A549 (cell line): ENCODE measurements around the gene ATP6V0A1. TPM values are rescaled to one million over a fixed set of nuclear protein-coding genes. Genes with fewer than 3 reads are reported as not detected.

Experiments used
- ATAC-seq, 2 experiments: fragments of 200-7000 bp in 1 of 2; fragments of >200 bp in 1 of 2; cut with Nextera tagmentation in 1 of 2; cut with Tn5 transposase in 1 of 2; 3 replicates each; pipeline versions ENCODE4 v1.8.0 to v1.9.1; 2018 to 2020; ENCODE audit warnings: mild to moderate bottlenecking in 1 of 2, moderate library complexity in 1 of 2
- CTCF ChIA-PET: fragments of 300-600 bp; sonication (Branson Sonifier 250); formaldehyde crosslinking; extraction: SDS; loops from one replicate; lab custom pipeline; 2021; ENCODE audit warnings: antibody characterized with exemption, inconsistent platforms; lab: Yijun Ruan, JAX
- POLR2A ChIA-PET: fragments of 350-600 bp; formaldehyde crosslinking; extraction: SDS; loops from one replicate; lab custom pipeline; 2021; ENCODE audit warnings: antibody characterized with exemption, inconsistent platforms; lab: Yijun Ruan, JAX
- DNase-seq, 2 experiments: peaks; one replicate each; pipeline versions ENCODE4 v3.0.0 to v3.0.0-alpha.2; 2011 to 2016; ENCODE audit warnings: low read depth in 1 of 2, low spot score in 1 of 2
- FAIRE-seq: peaks from 2 replicates; lab custom pipeline; 2011; peaks lifted over from hg19 to GRCh38; lab: Jason Lieb, UNC
- H3K27ac ChIP-seq, 2 experiments: fragments of >200 bp; sonication (Bioruptor Twin); formaldehyde crosslinking; 3 replicates each; pipeline ENCODE4 v1.5.1; 2016 to 2017
- H3K4me1 ChIP-seq: fragments of >200 bp; sonication (Bioruptor Twin); formaldehyde crosslinking; 3 replicates; pipeline ENCODE4 v1.6.1; 2016
- H3K4me2 ChIP-seq: fragments of >200 bp; sonication (Bioruptor Twin); formaldehyde crosslinking; 3 replicates; pipeline ENCODE4 v1.6.1; 2016
- H3K4me3 ChIP-seq: fragments of >200 bp; sonication (Bioruptor Twin); formaldehyde crosslinking; 3 replicates; pipeline ENCODE4 v1.5.1; 2016
- H3K9me3 ChIP-seq: fragments of >200 bp; sonication (Bioruptor Twin); formaldehyde crosslinking; 3 replicates; pipeline ENCODE4 v1.6.1; 2016
- ATOH8 ChIP-seq: fragments of 250-450 bp; sonication (Bioruptor Pico); IDR thresholded peaks from 2 replicates; pipeline ENCODE4 v1.5.0; 2020; ENCODE audit warnings: low read depth, mild to moderate bottlenecking, moderate library complexity
- BHLHE40 ChIP-seq: IDR thresholded peaks from 2 replicates; pipeline ENCODE4 v1.6.1; 2012; ENCODE audit warnings: low read depth, low read length, inconsistent platforms
- CHD4 ChIP-seq: fragments of 200-600 bp; sonication (generic); IDR thresholded peaks from 2 replicates; pipeline ENCODE4 v1.6.1; 2016; ENCODE audit warnings: antibody characterized with exemption, mild to moderate bottlenecking, borderline replicate concordance
- EHMT2 ChIP-seq: fragments of 200-600 bp; sonication (generic); IDR thresholded peaks from 2 replicates; pipeline ENCODE4 v1.6.1; 2016; ENCODE audit warnings: antibody characterized with exemption, low read depth, mild to moderate bottlenecking, moderate library complexity
- ELK1 ChIP-seq: fragments of 150-350 bp; IDR thresholded peaks from 2 replicates; pipeline ENCODE4 v1.6.1; 2014; ENCODE audit warnings: low read depth, mild to moderate bottlenecking, low read length
- EP300 ChIP-seq, 2 experiments: fragments of >200 bp; sonication (Bioruptor Twin); formaldehyde crosslinking; IDR thresholded peaks; 2 replicates in 1 of 2; 3 replicates in 1 of 2; pipeline ENCODE4 v1.6.1; 2016 to 2017
- ESRRA ChIP-seq: fragments of 150-350 bp; IDR thresholded peaks from 2 replicates; pipeline ENCODE4 v1.6.1; 2014; ENCODE audit warnings: mild to moderate bottlenecking, low read length, borderline replicate concordance
- FOXS1 ChIP-seq: fragments of 250-450 bp; sonication (Bioruptor Pico); IDR thresholded peaks from 2 replicates; pipeline ENCODE4 v1.5.0; 2020; ENCODE audit warnings: mild to moderate bottlenecking, moderate library complexity
- HOXB13 ChIP-seq: fragments of 250-450 bp; sonication (Bioruptor Pico); IDR thresholded peaks from 2 replicates; pipeline ENCODE4 v1.5.0; 2020; ENCODE audit warnings: low read depth, mild to moderate bottlenecking, moderate library complexity
- JUN ChIP-seq, 2 experiments: fragments of >200 bp; sonication (Bioruptor Twin); formaldehyde crosslinking; IDR thresholded peaks; 2 replicates in 1 of 2; 3 replicates in 1 of 2; pipeline ENCODE4 v1.6.1; 2016 to 2017
- KDM1A ChIP-seq: fragments of 200-600 bp; sonication (generic); IDR thresholded peaks from 2 replicates; pipeline ENCODE4 v1.6.1; 2016; ENCODE audit warnings: low read depth, mild to moderate bottlenecking
- KDM5A ChIP-seq: fragments of 200-600 bp; sonication (generic); IDR thresholded peaks from 2 replicates; pipeline ENCODE4 v1.6.1; 2016; ENCODE audit warnings: antibody characterized with exemption, mild to moderate bottlenecking
- MAZ ChIP-seq: fragments of 150-350 bp; IDR thresholded peaks from 2 replicates; pipeline ENCODE4 v1.6.1; 2014; ENCODE audit warnings: antibody characterized with exemption, low read depth, low read length, borderline replicate concordance
- NFE2L2 ChIP-seq: fragments of 150-350 bp; conservative IDR thresholded peaks from 2 replicates; pipeline ENCODE4 v1.6.1; 2014; ENCODE audit warnings: low read length
- PBX3 ChIP-seq: IDR thresholded peaks from 2 replicates; pipeline ENCODE4 v1.6.1; 2012
- RAD21 ChIP-seq, 2 experiments: fragments of >200 bp in 1 of 2; sonication (Bioruptor Twin) in 1 of 2; formaldehyde crosslinking in 1 of 2; IDR thresholded peaks in 1 of 2; conservative IDR thresholded peaks in 1 of 2; 2 replicates in 1 of 2; 3 replicates in 1 of 2; pipeline ENCODE4 v1.6.1; 2012 to 2018; ENCODE audit warnings: inconsistent platforms in 1 of 2
- RCOR1 ChIP-seq: fragments of 150-350 bp; IDR thresholded peaks from 2 replicates; pipeline ENCODE4 v1.6.1; 2014; ENCODE audit warnings: antibody characterized with exemption, low read length, low read depth
- SMC3 ChIP-seq: fragments of >200 bp; sonication (Bioruptor Twin); formaldehyde crosslinking; IDR thresholded peaks from 3 replicates; pipeline ENCODE4 v1.6.1; 2018; ENCODE audit warnings: inconsistent platforms
- SREBF2 ChIP-seq: fragments of 450-650 bp; IDR thresholded peaks from 2 replicates; pipeline ENCODE4 v1.6.1; 2014; ENCODE audit warnings: mild to moderate bottlenecking, moderate library complexity
- USF2 ChIP-seq: fragments of 450-650 bp; IDR thresholded peaks from 2 replicates; pipeline ENCODE4 v1.6.1; 2014; ENCODE audit warnings: antibody characterized with exemption
- ZFP36 ChIP-seq: fragments of 450-650 bp; IDR thresholded peaks from 2 replicates; pipeline ENCODE4 v1.6.1; 2014; ENCODE audit warnings: borderline replicate concordance; ENCODE audit not compliant: partially characterized antibody
- ZNF302 ChIP-seq: fragments of 250-450 bp; sonication (Bioruptor Pico); IDR thresholded peaks from 2 replicates; pipeline ENCODE4 v1.9.0; 2021; ENCODE audit warnings: inconsistent platforms, mild to moderate bottlenecking, moderate library complexity
- WGBS: methylation state at CpG from one replicate; pipeline ENCODE4 v1.1.6; 2017; ENCODE audit errors: missing lambda C conversion rate; 5-methylcytosine and 5-hydroxymethylcytosine counted together
- polyA plus RNA-seq, 4 experiments: library from polyadenylated mRNA; depleted of rRNA in 3 of 4; stranded (reverse); fragments of >200 nt; fragmentation: RNase III in 1 of 4; extraction: RNeasy Plus Mini Kit Qiagen cat#74134 plus additional on column Dnase treatment in 1 of 4; gene quantifications; 2 replicates in 3 of 4; 3 replicates in 1 of 4; pipeline ENCODE4 v1.2.3, GENCODE V29; 2011 to 2017

The ATP6V0A1 gene
- polyA plus RNA-seq, 2 of the 4 experiments (the other 2 are of a cell fraction): 27.3 to 33.7 TPM

- H3K4me1 ChIP-seq: peaks cover 23% of the 10 kb centered on the region
- H3K4me2 ChIP-seq: peak overlapping the region; percentile 92
- CTCF ChIA-PET: interaction anchor here (0.5 to 3.3 kb wide), 10 partner anchors 11 to 266 kb away, joined by 3 to 13 read pairs (median 6); partner anchors contain the start of genes NAGLU and PSMC3IP
- ATAC-seq (peak in 1 of 2 experiments; percentile 6; a peak in 3 of 6 replicates), DNase-seq (peak in 1 of 2 experiments; percentile 59), FAIRE-seq (no peak)
- TF ChIP-seq HOXB13 (CRISPR knock-in tag) (no peak), CHD4 (no peak), EP300 (IDR thresholded peaks at IDR 0.05) (no peak), KDM5A (no peak), ZNF302 (CRISPR knock-in tag) (no peak), USF2 (no peak), PBX3 (no peak), ELK1 (no peak), RCOR1 (no peak), FOXS1 (CRISPR knock-in tag) (no peak), JUN (IDR thresholded peaks at IDR 0.05) (no peak), NFE2L2 (no peak), BHLHE40 (no peak), ESRRA (no peak), SMC3 (no peak), ATOH8 (CRISPR knock-in tag) (no peak), SREBF2 (no peak), MAZ (no peak), EHMT2 (no peak)
- no peaks in the 10 kb centered on the region for H3K9me3 ChIP-seq
- H3K27ac ChIP-seq: peak overlapping the region in 1 of 2 experiments; percentile 94; a peak in 4 of 6 replicates
- POLR2A ChIA-PET: no interaction called here
- H3K4me3 ChIP-seq: peak overlapping the region; percentile 87; the same call in 2 of the 3 replicates
- WGBS: 94% methylated on average over 45 of the region's 45 CpGs
Observed at GRCh38 chr17:42553161-42553818, 94.6 kb downstream of the ATP6V0A1 start.

GRCh38 chr17:42553866-42554249 lies 95.2 kb downstream of the ATP6V0A1 start:
- Histone ChIP-seq H3K9me3 (no peaks in the 10 kb centered on the region), H3K4me3 (peak overlapping the region; percentile 87), H3K27ac (peak overlapping the region; percentile 94), H3K4me1 (peaks cover 20% of the 10 kb centered on the region), H3K4me2 (peak overlapping the region; percentile 92)
- no peak for DNase-seq
- TF ChIP-seq ZFP36 (peak; percentile 98), SREBF2 (no peak), KDM1A (peak; percentile 89; the same call in 1 of the 2 replicates), RAD21 (conservative IDR thresholded peaks at IDR 0.05 in 1 of 2, IDR thresholded peaks at IDR 0.05 in 1 of 2) (0 out of 5 replicates have a peak, but pooled peaks of 1 of the 2 experiments have one; percentile 14)
- ChIA-PET CTCF (interaction anchor here (0.5 to 3.3 kb wide), 9 partner anchors 10 to 233 kb away, joined by 3 to 13 read pairs (median 5); partner anchors contain the start of genes NAGLU and PSMC3IP), POLR2A (interaction anchor here (1.0 to 1.8 kb wide), 3 partner anchors 12 to 219 kb away, joined by 4 to 7 read pairs (median 4); partner anchors contain the start of genes MLX, PSMC3IP and VPS25)
- 42% methylated on average over 16 of the region's 16 CpGs for WGBS
- no peak for FAIRE-seq
- peak; percentile 17 to 42; a peak in 3 of 6 replicates for ATAC-seq
